SK-N-SH treated with all-trans-retinoic acid at 6 μM for 48 hours (cell line): ENCODE results near the gene GSTM3.

ENCODE experiments used
- ATAC-seq: fragments of 200-7000 bp; cut with Tn5 transposase; 3 replicates; pipeline ENCODE4 v1.9.1; 2020; ENCODE audit warnings: mild to moderate bottlenecking, moderate library complexity
- ARNTL ChIP-seq: fragments of 450-650 bp; formaldehyde crosslinking; IDR thresholded peaks from 2 replicates; pipeline ENCODE4 v1.5.0; 2020; ENCODE audit warnings: low read depth, mild to moderate bottlenecking, moderate library complexity, borderline replicate concordance
- BACH2 ChIP-seq: fragments of 250-450 bp; sonication (Bioruptor Pico); IDR thresholded peaks from 2 replicates; pipeline ENCODE4 v1.9.0; 2021; ENCODE audit warnings: mild to moderate bottlenecking, borderline replicate concordance
- CREB5 ChIP-seq: fragments of 250-450 bp; sonication (Bioruptor Pico); IDR thresholded peaks from 2 replicates; pipeline ENCODE4 v1.5.1; 2020; ENCODE audit warnings: low read depth, mild to moderate bottlenecking, moderate library complexity
- CSDC2 ChIP-seq: fragments of 250-450 bp; sonication (Bioruptor Pico); IDR thresholded peaks from 2 replicates; pipeline ENCODE4 v1.5.0; 2020; ENCODE audit warnings: mild to moderate bottlenecking, moderate library complexity
- CSRNP3 ChIP-seq: fragments of 250-450 bp; sonication (Bioruptor Pico); IDR thresholded peaks from 2 replicates; pipeline ENCODE4 v1.5.1; 2021; ENCODE audit warnings: mild to moderate bottlenecking, moderate library complexity
- ESRRG ChIP-seq: fragments of 250-450 bp; sonication (Bioruptor Pico); IDR thresholded peaks from 2 replicates; pipeline ENCODE4 v1.6.1; 2021; ENCODE audit warnings: mild to moderate bottlenecking
- GLIS3 ChIP-seq: fragments of 250-450 bp; sonication (Bioruptor Pico); IDR thresholded peaks from 2 replicates; pipeline ENCODE4 v1.5.0; 2020; ENCODE audit warnings: mild to moderate bottlenecking, moderate library complexity
- OSR1 ChIP-seq: fragments of 250-450 bp; sonication (Bioruptor Pico); IDR thresholded peaks from 2 replicates; pipeline ENCODE4 v1.8.0; 2022; ENCODE audit warnings: moderate library complexity, mild to moderate bottlenecking, inconsistent platforms
- PATZ1 ChIP-seq: fragments of 250-450 bp; sonication (Bioruptor Pico); IDR thresholded peaks from 2 replicates; pipeline ENCODE4 v1.8.0; 2020; ENCODE audit warnings: mild to moderate bottlenecking, moderate library complexity, borderline replicate concordance
- POU6F1 ChIP-seq: fragments of 250-450 bp; sonication (Bioruptor Pico); IDR thresholded peaks from 2 replicates; pipeline ENCODE4 v1.8.0; 2021; ENCODE audit warnings: low read depth, mild to moderate bottlenecking, moderate library complexity, borderline replicate concordance
- RARB ChIP-seq: fragments of 250-450 bp; sonication (Bioruptor Pico); IDR thresholded peaks from 2 replicates; pipeline ENCODE4 v1.8.0; 2021; ENCODE audit warnings: mild to moderate bottlenecking, moderate library complexity
- SNAI2 ChIP-seq: fragments of 250-450 bp; sonication (Bioruptor Pico); IDR thresholded peaks from 2 replicates; pipeline ENCODE4 v1.5.0; 2020; ENCODE audit warnings: mild to moderate bottlenecking, moderate library complexity
- TCF4 ChIP-seq: fragments of 250-450 bp; sonication (Bioruptor Pico); IDR thresholded peaks from 2 replicates; pipeline ENCODE4 v1.8.0; 2021; ENCODE audit warnings: mild to moderate bottlenecking, moderate library complexity, borderline replicate concordance
- TOX ChIP-seq: fragments of 250-450 bp; sonication (Bioruptor Pico); IDR thresholded peaks from 2 replicates; pipeline ENCODE4 v1.8.0; 2021; ENCODE audit warnings: mild to moderate bottlenecking, moderate library complexity, borderline replicate concordance
- TSHZ2 ChIP-seq: fragments of 250-450 bp; sonication (Bioruptor Pico); IDR thresholded peaks from 2 replicates; pipeline ENCODE4 v1.5.0; 2020; ENCODE audit warnings: mild to moderate bottlenecking, moderate library complexity
- ZC3H10 ChIP-seq: fragments of 250-450 bp; sonication (Bioruptor Pico); IDR thresholded peaks from 2 replicates; pipeline ENCODE4 v1.5.1; 2021; ENCODE audit warnings: mild to moderate bottlenecking, moderate library complexity
- ZFP3 ChIP-seq: fragments of 250-450 bp; sonication (Bioruptor Pico); IDR thresholded peaks from 2 replicates; pipeline ENCODE4 v1.5.0; 2020; ENCODE audit warnings: mild to moderate bottlenecking, moderate library complexity
- ZFP30 ChIP-seq: fragments of 450-650 bp; formaldehyde crosslinking; IDR thresholded peaks from 2 replicates; pipeline ENCODE4 v1.5.0; 2022; ENCODE audit warnings: mild to moderate bottlenecking, moderate library complexity
- ZNF565 ChIP-seq: fragments of 450-650 bp; formaldehyde crosslinking; conservative IDR thresholded peaks from 2 replicates; pipeline ENCODE4 v1.5.0; 2020; ENCODE audit warnings: low read depth, mild to moderate bottlenecking, moderate library complexity
- ZNF70 ChIP-seq: fragments of 450-650 bp; formaldehyde crosslinking; IDR thresholded peaks from 2 replicates; pipeline ENCODE4 v1.5.0; 2020; ENCODE audit warnings: mild to moderate bottlenecking, moderate library complexity
- ZNF8 ChIP-seq: fragments of 450-650 bp; formaldehyde crosslinking; IDR thresholded peaks from 2 replicates; pipeline ENCODE4 v1.5.0; 2020; ENCODE audit warnings: mild to moderate bottlenecking, moderate library complexity

The GSTM3 gene

GRCh38 chr1:109730666-109731065, 10.2 kb downstream of the GSTM3 start:
- ATAC-seq = no peak
- no peak for TF ChIP-seq CSDC2 (CRISPR knock-in tag)
- TF ChIP-seq CSRNP3 (CRISPR knock-in tag) = no peak
- TF ChIP-seq ZFP30 (CRISPR knock-in tag) = no peak
- no peak for TF ChIP-seq ZNF8 (CRISPR knock-in tag)
- no peak for TF ChIP-seq ZNF565
- TF ChIP-seq BACH2 (CRISPR knock-in tag) = no peak
- no peak for TF ChIP-seq POU6F1 (CRISPR knock-in tag)
- no peak for TF ChIP-seq TCF4 (CRISPR knock-in tag)
- no peak for TF ChIP-seq SNAI2 (CRISPR knock-in tag)
- TF ChIP-seq ZFP3 = no peak
- TF ChIP-seq TOX (CRISPR knock-in tag) = no peak
- no peak for TF ChIP-seq ARNTL (CRISPR knock-in tag)
- no peak for TF ChIP-seq TSHZ2

- no peak for ATAC-seq
- TF ChIP-seq CREB5 (CRISPR knock-in tag) (no peak), ZNF565 (no peak), CSDC2 (CRISPR knock-in tag) (no peak), ZNF70 (no peak), ZFP30 (CRISPR knock-in tag) (no peak), TCF4 (CRISPR knock-in tag) (no peak), RARB (CRISPR knock-in tag) (no peak), GLIS3 (CRISPR knock-in tag) (no peak), OSR1 (CRISPR knock-in tag) (no peak), SNAI2 (CRISPR knock-in tag) (no peak), TSHZ2 (no peak), TOX (CRISPR knock-in tag) (no peak), ESRRG (no peak), ARNTL (CRISPR knock-in tag) (no peak), PATZ1 (CRISPR knock-in tag) (no peak), ZC3H10 (no peak)
These were observed 12.0 kb downstream of the GSTM3 start for GRCh38 chr1:109728870-109729269.
